OCI-LY1 (cell line): Measurements from ENCODE around the gene BRF1.

Source experiments
- CTCF ChIP-seq: fragments of 200-600 bp; sonication (generic), shearing (Covaris generic); IDR thresholded peaks from 2 replicates; pipeline ENCODE4 v1.5.1; 2017; ENCODE audit warnings: mild to moderate bottlenecking, antibody characterized with exemption, low read length, moderate library complexity, mixed read lengths
- EZH2 ChIP-seq: fragments of 200-600 bp; sonication (generic), shearing (Covaris generic); IDR thresholded peaks from 2 replicates; pipeline ENCODE4 v1.8.0; 2017; ENCODE audit warnings: borderline replicate concordance, mixed run types, mild to moderate bottlenecking, antibody characterized with exemption, low read length, moderate library complexity, mixed read lengths

- no peak for TF ChIP-seq CTCF
- no peak for TF ChIP-seq EZH2
These were observed 13.3 kb downstream of the BRF1 start for GRCh38 chr14:105287249-105288102.
